H1 (cell line): ENCODE data around the gene SLC9A2. TPM values are rescaled to one million over a fixed set of nuclear protein-coding genes. Genes with fewer than 3 reads are reported as not detected.

ENCODE experiments used
- CTCF ChIA-PET: fragments of 300-600 bp; sonication (Branson Sonifier 250); formaldehyde crosslinking; loops from one replicate; lab custom pipeline; 2021; ENCODE audit not compliant: partially characterized antibody; lab: Charles Lee
- POLR2A ChIA-PET: fragments of 300-600 bp; sonication (Branson Sonifier 250); formaldehyde crosslinking; loops from one replicate; lab custom pipeline; 2021; ENCODE audit warnings: inconsistent platforms; ENCODE audit not compliant: partially characterized antibody; lab: Charles Lee
- DNase-seq, 2 experiments: peaks; one replicate each; pipeline versions ENCODE4 v3.0.0 to v3.0.0-alpha.2; 2010 to 2022; ENCODE audit warnings: low spot score in 2 of 2, low read depth in 1 of 2, mixed read lengths in 1 of 2
- FAIRE-seq: peaks from 2 replicates; lab custom pipeline; 2011; peaks lifted over from hg19 to GRCh38; lab: Jason Lieb, UNC
- H2AFZ ChIP-seq: 2 replicates; pipeline ENCODE4 v1.8.1; 2012; ENCODE audit warnings: low read length, inconsistent platforms
- H2AK5ac ChIP-seq: 2 replicates; pipeline ENCODE4 v1.6.1; 2013; ENCODE audit warnings: low read depth, low read length
- H2BK120ac ChIP-seq: replicated peaks from 2 replicates; pipeline ENCODE3; 2013; ENCODE audit warnings: low read depth, low read length, inconsistent platforms
- H2BK12ac ChIP-seq: 2 replicates; pipeline ENCODE4 v1.6.1; 2013; ENCODE audit warnings: low read depth, low read length
- H2BK15ac ChIP-seq: 2 replicates; pipeline ENCODE4 v1.6.1; 2013; ENCODE audit warnings: low read length
- H2BK20ac ChIP-seq: 2 replicates; pipeline ENCODE4 v1.6.1; 2013; ENCODE audit warnings: low read length
- H2BK5ac ChIP-seq: 2 replicates; pipeline ENCODE4 v1.6.1; 2013; ENCODE audit warnings: low read depth, low read length
- H3K14ac ChIP-seq: 2 replicates; pipeline ENCODE4 v1.6.1; 2013; ENCODE audit warnings: inconsistent platforms; ENCODE audit not compliant: insufficient read length
- H3K18ac ChIP-seq: 2 replicates; pipeline ENCODE4 v1.6.1; 2013; ENCODE audit warnings: low read length; ENCODE audit errors: extremely low read depth
- H3K23ac ChIP-seq: 2 replicates; pipeline ENCODE4 v1.6.1; 2013; ENCODE audit warnings: inconsistent platforms; ENCODE audit not compliant: insufficient read length
- H3K23me2 ChIP-seq: 2 replicates; pipeline ENCODE4 v1.6.1; 2013; ENCODE audit warnings: low read depth, low read length
- H3K27ac ChIP-seq: 2 replicates; pipeline ENCODE4 v1.6.1; 2011; ENCODE audit warnings: low read depth, low read length, inconsistent platforms
- H3K27me3 ChIP-seq, 4 experiments: replicated peaks in 1 of 4; 1 replicate in 1 of 4; 2 replicates in 3 of 4; pipeline versions ENCODE4 v1.6.1 to v1.8.1; 2011 to 2013; ENCODE audit warnings: low read length in 3 of 4, mild to moderate bottlenecking in 3 of 4, inconsistent platforms in 2 of 4, mixed read lengths in 2 of 4, moderate library complexity in 1 of 4; ENCODE audit not compliant: control insufficient read depth in 3 of 4, insufficient read depth in 3 of 4; ENCODE audit errors: extremely low read depth in 1 of 4
- H3K36me3 ChIP-seq, 4 experiments: 2 replicates each; pipeline versions ENCODE4 v1.6.1 to v1.8.1; 2011 to 2013; ENCODE audit warnings: mild to moderate bottlenecking in 4 of 4, low read length in 3 of 4, moderate library complexity in 2 of 4, control low read depth in 1 of 4, inconsistent platforms in 1 of 4; ENCODE audit not compliant: insufficient read depth in 4 of 4, control insufficient read depth in 2 of 4
- H3K4ac ChIP-seq: replicated peaks from 2 replicates; pipeline ENCODE3; 2013; ENCODE audit warnings: low read length, low read depth, mixed read lengths, inconsistent platforms; ENCODE audit not compliant: insufficient read length
- H3K4me1 ChIP-seq, 4 experiments: replicated peaks in 1 of 4; 1 replicate in 1 of 4; 2 replicates in 3 of 4; pipeline versions ENCODE4 v1.6.1 to v1.8.1; 2011 to 2013; ENCODE audit warnings: low read length in 3 of 4, inconsistent platforms in 2 of 4, mixed read lengths in 1 of 4; ENCODE audit not compliant: insufficient read depth in 4 of 4, control insufficient read depth in 3 of 4
- H3K4me2 ChIP-seq, 2 experiments: 2 replicates each; pipeline versions ENCODE4 v1.6.1 to v1.8.1; 2011 to 2013; ENCODE audit warnings: low read depth in 2 of 2, low read length in 2 of 2, control low read depth in 1 of 2, inconsistent platforms in 1 of 2, mild to moderate bottlenecking in 1 of 2; ENCODE audit not compliant: insufficient read depth in 1 of 2
- H3K4me3 ChIP-seq, 4 experiments: fragments of 200-600, 300-600 bp in 1 of 4; sonication (generic), shearing (Covaris generic), sonication (Bioruptor Twin) in 1 of 4; 2 replicates each; pipeline versions ENCODE4 v1.5.1 to v1.8.1; 2011 to 2016; ENCODE audit warnings: low read length in 4 of 4, low read depth in 3 of 4, control low read depth in 2 of 4, inconsistent platforms in 2 of 4, mild to moderate bottlenecking in 2 of 4, mixed read lengths in 1 of 4, moderate library complexity in 1 of 4; ENCODE audit not compliant: insufficient read depth in 2 of 4; ENCODE audit errors: extremely low read depth in 1 of 4
- H3K56ac ChIP-seq: replicated peaks from 2 replicates; pipeline ENCODE3; 2013; ENCODE audit warnings: low read depth, mild to moderate bottlenecking, mixed read lengths, low read length, inconsistent platforms; ENCODE audit not compliant: insufficient read length
- H3K79me1 ChIP-seq: 2 replicates; pipeline ENCODE4 v1.6.1; 2013; ENCODE audit warnings: low read depth, low read length, control low read depth
- H3K79me2 ChIP-seq, 2 experiments: 2 replicates each; pipeline versions ENCODE4 v1.6.1 to v1.8.1; 2012 to 2013; ENCODE audit warnings: low read length in 2 of 2, mild to moderate bottlenecking in 2 of 2, inconsistent platforms in 1 of 2; ENCODE audit not compliant: insufficient read depth in 2 of 2, control insufficient read depth in 1 of 2
- H3K9ac ChIP-seq, 4 experiments: replicated peaks in 1 of 4; 1 replicate in 1 of 4; 2 replicates in 3 of 4; pipeline versions ENCODE4 v1.6.1 to v1.8.1; 2011 to 2013; ENCODE audit warnings: low read depth in 3 of 4, low read length in 3 of 4, control low read depth in 2 of 4, mild to moderate bottlenecking in 2 of 4, moderate library complexity in 2 of 4, inconsistent platforms in 1 of 4; ENCODE audit errors: extremely low read depth in 1 of 4
- H3K9me3 ChIP-seq, 2 experiments: 2 replicates each; pipeline versions ENCODE4 v1.6.1 to v1.8.1; 2012 to 2013; ENCODE audit warnings: mild to moderate bottlenecking in 2 of 2, moderate library complexity in 2 of 2, control low read depth in 1 of 2, inconsistent platforms in 1 of 2, low read depth in 1 of 2, low read length in 1 of 2, mixed read lengths in 1 of 2; ENCODE audit not compliant: insufficient read depth in 2 of 2
- H4K20me1 ChIP-seq, 2 experiments: replicated peaks in 1 of 2; 2 replicates each; pipeline versions ENCODE3 to v1.8.1; 2011 to 2013; ENCODE audit warnings: inconsistent platforms in 2 of 2, low read length in 2 of 2, mild to moderate bottlenecking in 1 of 2; ENCODE audit not compliant: insufficient read depth in 2 of 2, control insufficient read depth in 1 of 2
- H4K5ac ChIP-seq: 2 replicates; pipeline ENCODE4 v1.6.1; 2013; ENCODE audit warnings: low read length, low read depth, mixed read lengths, inconsistent platforms; ENCODE audit not compliant: insufficient read length
- H4K8ac ChIP-seq: 2 replicates; pipeline ENCODE4 v1.8.0; 2013; ENCODE audit warnings: mild to moderate bottlenecking, moderate library complexity, low read length, inconsistent platforms; ENCODE audit not compliant: insufficient read depth; ENCODE audit errors: extremely low read depth
- H4K91ac ChIP-seq: replicated peaks from 2 replicates; pipeline ENCODE3; 2013; ENCODE audit warnings: low read length, mixed read lengths, inconsistent platforms; ENCODE audit not compliant: insufficient read length
- ASH2L ChIP-seq: fragments of 200-600, 300-600 bp; sonication (generic); IDR thresholded peaks from one replicate; pipeline ENCODE4 v1.7.1; 2017; ENCODE audit warnings: low read length
- BCL11A ChIP-seq, 2 experiments: IDR thresholded peaks; one replicate each; pipeline ENCODE4 v1.6.1; 2011; ENCODE audit warnings: low read depth in 2 of 2, low read length in 2 of 2, mild to moderate bottlenecking in 2 of 2
- KDM4A ChIP-seq: IDR thresholded peaks from one replicate; pipeline ENCODE4 v1.7.1; 2012; ENCODE audit warnings: low read depth, mild to moderate bottlenecking, moderate library complexity, low read length, inconsistent platforms; ENCODE audit not compliant: severe bottlenecking
- MAFK ChIP-seq: IDR thresholded peaks from 2 replicates; pipeline ENCODE4 v1.6.1; 2012; ENCODE audit warnings: low read depth, mild to moderate bottlenecking, improper control_type of control experiment, low read length
- WGBS, 2 experiments: shearing (Covaris generic) in 1 of 2; methylation state at CpG; one replicate each; pipeline versions ENCODE4 v1.1.6 to v1.1.7; 2013 to 2015; ENCODE audit warnings: low lambda C conversion rate in 2 of 2, mixed read lengths in 2 of 2, inconsistent platforms in 1 of 2, low coverage in 1 of 2, missing lambda C conversion rate in 1 of 2; ENCODE audit not compliant: insufficient replicate concordance in 2 of 2, insufficient coverage in 1 of 2, insufficient read length in 1 of 2; ENCODE audit errors: extremely low coverage in 1 of 2, missing lambda C conversion rate in 1 of 2; 5-methylcytosine and 5-hydroxymethylcytosine counted together
- polyA plus RNA-seq, 7 experiments: library from polyadenylated mRNA; depleted of rRNA in 3 of 7; stranded (reverse) in 5 of 7; unstranded in 2 of 7; fragments of >200 nt in 5 of 7; fragments of 200-250 nt in 2 of 7; gene quantifications; 1 replicate in 5 of 7; 2 replicates in 1 of 7; 4 replicates in 1 of 7; pipeline versions ENCODE4 v1.2.1 to v1.2.3, GENCODE V29; 2011 to 2013; ENCODE audit warnings: missing spikeins in 2 of 7, mixed read lengths in 2 of 7
- total RNA-seq: library from RNA; stranded (reverse); fragmentation: NEBNext Ultra II Directional; extraction: Animal tissue kit (Norgen Biotek cat#: 25700); gene quantifications from 2 replicates; pipeline ENCODE4 v1.2.1, GENCODE V29; 2021
- TF ChIP-seq, protein P1 (sequence below), 3 experiments: IDR thresholded peaks; 1 replicate in 2 of 3; 2 replicates in 1 of 3; pipeline versions ENCODE4 v1.5.1 to v1.6.1; 2011; ENCODE audit warnings: low read length in 3 of 3, mild to moderate bottlenecking in 3 of 3, inconsistent platforms in 2 of 3, low read depth in 1 of 3, moderate library complexity in 1 of 3; ENCODE audit not compliant: insufficient read depth in 1 of 3; ENCODE audit errors: control extremely low read depth in 1 of 3

SLC9A2 gene
- total and polyA plus RNA-seq, 2 of the 8 experiments (the other 6 are each of a cell fraction or from before 2014, with no cell fraction given): 0.06 to 0.13 TPM

DNA sequence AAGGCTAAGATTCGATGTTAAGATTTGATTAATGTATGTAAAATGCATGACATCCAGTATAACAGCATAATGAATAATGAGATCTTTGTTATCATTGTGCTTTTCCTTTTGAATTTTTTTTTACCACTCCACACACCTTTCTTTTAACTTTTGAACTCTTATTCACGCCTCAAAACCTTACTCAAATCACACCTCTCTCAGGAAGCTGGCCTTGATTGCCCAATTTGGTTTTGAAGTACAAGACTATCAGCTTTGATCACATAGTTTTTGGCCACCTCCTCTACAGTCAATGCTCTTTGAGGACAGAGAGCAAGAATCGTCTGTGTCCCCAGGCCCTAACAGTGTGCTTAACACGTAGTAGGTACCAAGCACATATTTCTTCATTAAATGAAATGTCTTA lies 29.9 kb upstream of the SLC9A2 start:
- Histone ChIP-seq H4K91ac (no peak overlapping the region), H3K18ac (no peak overlapping the region), H4K20me1 (no peaks in the 10 kb centered on the region), H2BK15ac (no peak overlapping the region), H2BK12ac (no peak overlapping the region), H3K4me1 (peaks cover 2 to 11% (median 4%) of the 10 kb centered on the region in 4 experiments; a peak in 4 of 7 replicates), H2AK5ac (no peak overlapping the region), H2BK120ac (no peak overlapping the region), H3K56ac (no peak overlapping the region), H3K23me2 (no peaks in the 10 kb centered on the region), H3K4me2 (no peak overlapping the region), H3K27me3 (no peaks in the 10 kb centered on the region), H3K79me1 (no peaks in the 10 kb centered on the region), H3K36me3 (no peaks in the 10 kb centered on the region), H3K27ac (no peak overlapping the region), H3K79me2 (no peaks in the 10 kb centered on the region), H3K23ac (no peak overlapping the region), H2BK20ac (no peak overlapping the region), H3K4me3 (no peak overlapping the region), H2BK5ac (no peak overlapping the region), H3K14ac (no peak overlapping the region), H3K9me3 (no peaks in the 10 kb centered on the region), H2AFZ (no peak overlapping the region; the same call in 1 of the 2 replicates), H4K8ac (no peak overlapping the region), H3K4ac (no peak overlapping the region), H3K9ac (no peak overlapping the region), H4K5ac (no peak overlapping the region)
- CTCF ChIA-PET: interaction anchor here (0.6 to 1.3 kb wide), 4 partner anchors 69 to 117 kb away, joined by 3 to 4 read pairs (median 4); partner anchors contain the start of gene SLC9A4
- TF ChIP-seq ASH2L: no peak
- TF ChIP-seq, protein P1, sequence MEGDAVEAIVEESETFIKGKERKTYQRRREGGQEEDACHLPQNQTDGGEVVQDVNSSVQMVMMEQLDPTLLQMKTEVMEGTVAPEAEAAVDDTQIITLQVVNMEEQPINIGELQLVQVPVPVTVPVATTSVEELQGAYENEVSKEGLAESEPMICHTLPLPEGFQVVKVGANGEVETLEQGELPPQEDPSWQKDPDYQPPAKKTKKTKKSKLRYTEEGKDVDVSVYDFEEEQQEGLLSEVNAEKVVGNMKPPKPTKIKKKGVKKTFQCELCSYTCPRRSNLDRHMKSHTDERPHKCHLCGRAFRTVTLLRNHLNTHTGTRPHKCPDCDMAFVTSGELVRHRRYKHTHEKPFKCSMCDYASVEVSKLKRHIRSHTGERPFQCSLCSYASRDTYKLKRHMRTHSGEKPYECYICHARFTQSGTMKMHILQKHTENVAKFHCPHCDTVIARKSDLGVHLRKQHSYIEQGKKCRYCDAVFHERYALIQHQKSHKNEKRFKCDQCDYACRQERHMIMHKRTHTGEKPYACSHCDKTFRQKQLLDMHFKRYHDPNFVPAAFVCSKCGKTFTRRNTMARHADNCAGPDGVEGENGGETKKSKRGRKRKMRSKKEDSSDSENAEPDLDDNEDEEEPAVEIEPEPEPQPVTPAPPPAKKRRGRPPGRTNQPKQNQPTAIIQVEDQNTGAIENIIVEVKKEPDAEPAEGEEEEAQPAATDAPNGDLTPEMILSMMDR (IDR thresholded peaks at IDR 0.05; ENCODE audit: control extremely low read depth in 1 of 3, insufficient read depth in 1 of 3, low read depth in 1 of 3, low read length in 3 of 3): no peak
- no peak for TF ChIP-seq BCL11A (IDR thresholded peaks at IDR 0.05; ENCODE audit: low read depth in 2 of 2, low read length in 2 of 2)
- TF ChIP-seq KDM4A: no peak
- TF ChIP-seq MAFK: no peak
- POLR2A ChIA-PET: no interaction called here
- 0 to 72% methylated on average over 1 to 4 of the region's 4 CpGs for whole genome bisulfite sequencing, 2 experiments
- DNase-seq (no peak), FAIRE-seq (no peak)
